Activated CD8-positive, alpha-beta T cell treated with anti-CD3 and anti-CD28 coated beads for 36 hours (primary cell): ENCODE data around the gene XDH. TPM values are rescaled to one million over a fixed set of nuclear protein-coding genes. Genes with fewer than 3 reads are reported as not detected.

ENCODE experiments used
- ATAC-seq: fragments of 200-7000 bp; cut with Tn5 transposase; one replicate; pipeline ENCODE4 v1.10.0; 2021; ENCODE audit warnings: mild to moderate bottlenecking, moderate library complexity
- CTCF ChIA-PET: fragments of 350-600 bp; sonication (Branson Sonifier 250); formaldehyde crosslinking; loops from one replicate; lab custom pipeline; 2021; ENCODE audit warnings: antibody characterized with exemption; lab: Charles Lee
- POLR2A ChIA-PET: fragments of 350-600 bp; sonication (Branson Sonifier 250); formaldehyde crosslinking; loops from one replicate; lab custom pipeline; 2021; ENCODE audit warnings: antibody characterized with exemption; lab: Charles Lee
- DNase-seq: peaks from one replicate; pipeline ENCODE4 v3.0.0-alpha.2; 2020
- H3K27ac Mint-ChIP-seq: one replicate; pipeline ENCODE4 v1.8.0; 2021; ENCODE audit warnings: mild to moderate bottlenecking, mixed read lengths
- H3K27me3 Mint-ChIP-seq: one replicate; pipeline ENCODE4 v1.8.0; 2021; ENCODE audit warnings: mixed read lengths
- H3K36me3 Mint-ChIP-seq: one replicate; pipeline ENCODE4 v1.8.0; 2021; ENCODE audit warnings: low read depth, mixed read lengths
- H3K4me1 Mint-ChIP-seq: one replicate; pipeline ENCODE4 v1.8.0; 2021; ENCODE audit warnings: low read depth, mixed read lengths
- H3K4me3 Mint-ChIP-seq: one replicate; pipeline ENCODE4 v1.8.0; 2021; ENCODE audit warnings: mild to moderate bottlenecking, moderate library complexity, mixed read lengths
- H3K9me3 Mint-ChIP-seq: one replicate; pipeline ENCODE4 v1.8.0; 2021; ENCODE audit warnings: mixed read lengths
- intact Hi-C: fragments of 100-400 bp; cut with micrococcal nuclease; formaldehyde crosslinking; loops from one replicate; pipeline ENCODE4 v1.10.0; 2022
- total RNA-seq, 2 experiments: library from RNA; stranded (reverse); gene quantifications; one replicate each; pipeline ENCODE4 v1.2.3, GENCODE V29; 2021
- TF ChIP-seq, protein P1 (sequence below): fragments of 200-600 bp; IDR thresholded peaks from one replicate; pipeline ENCODE4 v1.8.0; 2022; ENCODE audit warnings: antibody characterized with exemption, mild to moderate bottlenecking

Gene XDH
- total RNA-seq, 2 experiments from 2014 or later, result 0.16 TPM; not detected in 1

DNA sequence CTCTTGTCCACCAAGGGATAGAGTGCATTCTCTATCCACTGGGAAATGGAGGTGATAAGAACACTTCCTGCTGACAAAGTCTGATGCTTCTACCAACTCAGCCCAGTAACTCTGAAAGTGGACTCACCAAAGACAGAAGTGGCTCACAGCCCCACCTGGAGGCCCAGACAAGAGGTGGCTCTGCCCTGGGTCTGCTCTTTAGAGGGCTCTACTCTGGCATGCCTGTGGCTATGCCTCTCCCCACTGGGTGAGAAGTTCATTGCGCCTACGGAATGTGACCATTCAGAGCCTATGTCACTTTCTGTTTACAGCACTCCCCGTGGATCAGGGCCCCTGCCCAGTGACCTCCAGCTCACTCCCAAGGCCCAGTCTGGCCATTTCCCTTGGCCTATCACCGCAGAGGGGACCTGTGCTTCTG lies 13.5 kb upstream of the XDH start:
- Mint-ChIP-seq H3K4me1 (peaks cover 15% of the 10 kb centered on the region), H3K27me3 (peaks cover 30% of the 10 kb centered on the region), H3K27ac (no peak overlapping the region), H3K36me3 (no peaks in the 10 kb centered on the region), H3K4me3 (no peak overlapping the region), H3K9me3 (no peaks in the 10 kb centered on the region)
- intact Hi-C loops, result no loop called here
- no peak for ATAC-seq
- ChIA-PET CTCF (interaction anchor here (0.5 to 0.8 kb wide), 2 partner anchors 9 to 146 kb away, joined by 3 read pairs; no protein-coding TSS in a partner anchor), POLR2A (no interaction called here)
- TF ChIP-seq, protein P1, sequence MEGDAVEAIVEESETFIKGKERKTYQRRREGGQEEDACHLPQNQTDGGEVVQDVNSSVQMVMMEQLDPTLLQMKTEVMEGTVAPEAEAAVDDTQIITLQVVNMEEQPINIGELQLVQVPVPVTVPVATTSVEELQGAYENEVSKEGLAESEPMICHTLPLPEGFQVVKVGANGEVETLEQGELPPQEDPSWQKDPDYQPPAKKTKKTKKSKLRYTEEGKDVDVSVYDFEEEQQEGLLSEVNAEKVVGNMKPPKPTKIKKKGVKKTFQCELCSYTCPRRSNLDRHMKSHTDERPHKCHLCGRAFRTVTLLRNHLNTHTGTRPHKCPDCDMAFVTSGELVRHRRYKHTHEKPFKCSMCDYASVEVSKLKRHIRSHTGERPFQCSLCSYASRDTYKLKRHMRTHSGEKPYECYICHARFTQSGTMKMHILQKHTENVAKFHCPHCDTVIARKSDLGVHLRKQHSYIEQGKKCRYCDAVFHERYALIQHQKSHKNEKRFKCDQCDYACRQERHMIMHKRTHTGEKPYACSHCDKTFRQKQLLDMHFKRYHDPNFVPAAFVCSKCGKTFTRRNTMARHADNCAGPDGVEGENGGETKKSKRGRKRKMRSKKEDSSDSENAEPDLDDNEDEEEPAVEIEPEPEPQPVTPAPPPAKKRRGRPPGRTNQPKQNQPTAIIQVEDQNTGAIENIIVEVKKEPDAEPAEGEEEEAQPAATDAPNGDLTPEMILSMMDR, result no peak
- DNase-seq, result peak; percentile 12

DNA sequence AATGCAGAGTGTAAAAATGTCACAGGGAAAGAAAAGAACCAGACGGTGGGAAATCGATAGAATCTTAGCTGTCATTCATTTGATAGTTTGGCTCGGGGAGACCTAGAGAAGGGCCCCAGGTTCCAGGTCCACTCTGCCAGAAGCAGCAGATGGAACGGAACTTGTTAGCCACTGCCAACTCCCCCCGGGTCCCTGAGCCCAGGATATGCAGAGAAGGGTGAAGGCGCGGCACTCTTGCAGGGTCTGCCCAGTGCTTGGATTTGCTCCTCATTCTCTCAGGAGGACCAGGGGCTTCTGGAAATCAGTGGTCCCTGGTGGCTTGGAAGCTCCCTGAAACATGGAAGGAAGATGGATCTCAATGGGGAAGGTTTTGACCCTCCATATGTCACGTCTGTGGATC lies 11.6 kb upstream of the XDH start:
- ChIA-PET POLR2A (no interaction called here), CTCF (no interaction called here)
- H3K27ac Mint-ChIP-seq, result no peak overlapping the region
- DNase-seq, result no peak
- TF ChIP-seq, protein P1, result no peak
- intact Hi-C loops, result no loop called here
- no peak for ATAC-seq
- H3K36me3 Mint-ChIP-seq, result no peaks in the 10 kb centered on the region
- H3K27me3 Mint-ChIP-seq, result peaks cover 30% of the 10 kb centered on the region
- no peak overlapping the region for H3K4me3 Mint-ChIP-seq
- peaks cover 15% of the 10 kb centered on the region for H3K4me1 Mint-ChIP-seq
- H3K9me3 Mint-ChIP-seq, result no peaks in the 10 kb centered on the region

DNA sequence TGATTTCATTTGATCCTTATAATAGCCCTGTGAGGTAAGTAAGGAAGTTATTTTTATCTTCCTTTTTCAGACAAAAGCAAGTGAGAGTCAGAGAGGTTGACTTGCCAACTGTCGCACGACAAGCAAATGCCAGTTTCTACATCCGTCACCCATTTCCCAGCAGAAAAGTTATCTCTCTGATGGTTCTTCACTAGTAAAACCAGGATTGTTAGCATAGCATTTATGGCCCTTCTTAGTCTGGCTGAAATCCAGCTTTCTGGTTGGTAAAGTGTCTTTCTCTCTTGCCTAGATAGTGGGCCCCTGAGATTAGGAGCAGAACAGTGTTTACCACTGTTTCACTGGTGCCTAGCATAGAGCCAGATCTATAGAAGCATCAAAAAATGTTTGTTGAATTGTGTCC lies 7.1 kb upstream of the XDH start:
- intact Hi-C loops, result no loop called here
- POLR2A ChIA-PET, result no interaction called here
- DNase-seq, result no peak
- TF ChIP-seq, protein P1, result no peak
- Mint-ChIP-seq H3K36me3 (no peaks in the 10 kb centered on the region), H3K27ac (no peak overlapping the region), H3K27me3 (peaks cover 9% of the 10 kb centered on the region), H3K4me3 (no peak overlapping the region), H3K4me1 (peaks cover 2% of the 10 kb centered on the region), H3K9me3 (peaks cover 10% of the 10 kb centered on the region)
- no peak for ATAC-seq
- CTCF ChIA-PET, result no interaction called here

DNA sequence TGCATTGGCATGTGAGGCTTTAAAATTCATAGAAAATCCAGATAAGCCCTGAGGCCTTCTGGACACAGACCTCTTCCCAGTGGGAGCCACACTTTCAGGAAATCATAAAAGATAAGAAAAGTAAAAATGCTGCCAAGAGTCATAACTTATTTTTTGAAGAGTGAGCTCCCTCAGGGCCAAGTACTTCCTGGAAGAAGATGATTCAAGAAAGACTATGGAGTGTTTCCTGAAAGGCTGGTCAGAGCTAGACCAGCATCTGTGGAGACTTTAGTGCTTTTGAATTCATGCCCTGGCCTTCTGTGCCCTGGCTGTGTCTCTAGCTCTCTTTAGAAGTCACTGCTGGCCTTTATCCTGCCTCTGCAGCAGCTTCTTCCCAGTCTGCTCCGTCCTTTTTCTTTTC lies 6.4 kb upstream of the XDH start:
- H3K9me3 Mint-ChIP-seq, result peaks cover 10% of the 10 kb centered on the region
- H3K27ac Mint-ChIP-seq, result no peak overlapping the region
- H3K27me3 Mint-ChIP-seq, result peaks cover 5% of the 10 kb centered on the region
- ATAC-seq, result no peak
- intact Hi-C loops, result no loop called here
- no peak overlapping the region for H3K4me3 Mint-ChIP-seq
- CTCF ChIA-PET, result no interaction called here
- no peaks in the 10 kb centered on the region for H3K36me3 Mint-ChIP-seq
- no peak for DNase-seq
- POLR2A ChIA-PET, result no interaction called here
- peaks cover 5% of the 10 kb centered on the region for H3K4me1 Mint-ChIP-seq
- TF ChIP-seq, protein P1, result no peak

- ChIA-PET POLR2A (no interaction called here), CTCF (interaction anchor here (1.0 kb wide), 1 partner anchor 9 kb away, joined by 3 read pairs; no protein-coding TSS in a partner anchor)
- DNase-seq (no peak), ATAC-seq (no peak)
- Mint-ChIP-seq H3K4me3 (no peak overlapping the region), H3K27me3 (peaks cover 4% of the 10 kb centered on the region), H3K27ac (no peak overlapping the region), H3K36me3 (no peaks in the 10 kb centered on the region), H3K4me1 (peaks cover 5% of the 10 kb centered on the region), H3K9me3 (peaks cover 10% of the 10 kb centered on the region)
- TF ChIP-seq, protein P1, result no peak
- intact Hi-C loops, result no loop called here
Measured at GRCh38 chr2:31419386-31419785, 4.8 kb upstream of the XDH start.
